ENCODE results near the gene ZNF438.

ZNF438 gene

DNA sequence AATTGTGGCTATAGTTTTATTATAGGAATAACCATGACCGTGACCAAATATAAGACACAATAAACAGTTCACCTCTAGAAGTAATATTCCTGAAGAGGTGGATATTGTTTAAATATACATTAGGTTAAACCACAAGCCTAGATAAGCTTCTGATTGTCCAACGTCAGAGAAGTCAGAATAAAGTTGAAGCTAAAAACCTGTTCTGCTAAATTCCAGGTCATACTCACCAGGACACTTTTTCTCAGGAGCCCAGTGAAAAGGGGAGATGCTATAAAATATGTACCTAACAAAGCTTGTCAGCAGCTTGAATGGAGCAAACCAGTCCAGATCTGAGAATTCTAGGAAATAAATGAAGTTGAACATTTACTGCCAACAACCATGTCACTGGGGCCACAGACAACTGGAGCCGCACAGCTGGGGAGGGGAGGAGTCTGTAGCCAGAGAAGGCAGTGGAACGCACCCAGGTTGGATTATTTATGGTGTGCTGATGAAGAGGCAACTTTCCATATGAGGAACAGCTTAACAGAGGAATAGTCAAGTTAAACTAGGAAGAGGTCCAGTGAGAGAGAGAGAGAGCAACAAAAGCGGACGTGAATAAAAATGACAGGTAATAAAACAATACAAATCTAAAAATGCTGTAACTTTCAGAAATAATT lies 191.1 kb downstream of the ZNF438 start:
- no peak for DNase-seq

DNA sequence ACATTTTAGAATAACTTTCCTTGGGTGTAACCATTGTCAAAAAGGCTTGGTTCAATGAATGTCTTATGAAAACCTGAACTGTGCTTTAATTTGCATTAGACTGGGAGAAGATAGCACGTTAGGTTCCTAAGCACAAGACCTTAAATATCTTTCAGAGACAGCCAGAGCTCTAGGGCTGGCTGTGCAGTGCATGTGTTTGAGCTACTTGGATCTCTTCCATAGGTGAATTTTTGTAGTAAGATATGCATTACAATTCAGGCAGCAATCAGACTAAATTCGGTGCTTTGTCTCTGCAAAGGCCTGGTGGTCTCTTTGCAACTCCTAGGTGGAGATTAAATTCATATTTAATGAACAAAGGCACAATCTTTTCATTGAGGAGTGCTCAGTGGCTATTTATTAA lies 192.0 kb downstream of the ZNF438 start:
- DNase-seq = no peak

GRCh38 chr10:30836406-30836805 lies 195.3 kb downstream of the ZNF438 start:
- no peak for DNase-seq

GRCh38 chr10:30835146-30835545 lies 196.5 kb downstream of the ZNF438 start:
- no peak for DNase-seq

- DNase-seq = no peak
These were observed 197.0 kb downstream of the ZNF438 start for GRCh38 chr10:30834651-30835050.

DNA sequence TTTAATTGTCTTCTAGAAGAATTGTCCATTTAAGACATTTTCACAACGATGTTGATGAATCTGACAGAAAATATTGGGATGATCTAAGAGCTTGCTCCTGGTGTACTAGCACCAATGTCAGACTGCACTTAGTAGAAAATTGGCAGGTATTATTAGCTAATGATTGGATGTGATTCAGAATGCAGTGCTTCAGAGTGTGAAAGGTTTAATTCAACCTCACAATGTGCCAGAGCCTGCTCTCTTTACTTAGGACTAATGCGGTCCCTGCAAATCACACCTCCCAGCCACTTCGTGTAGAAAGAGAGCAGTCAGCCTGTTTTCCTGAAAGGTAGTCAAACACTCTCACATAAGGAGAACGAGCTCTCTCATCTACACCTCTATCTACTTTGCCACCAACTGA lies 197.5 kb downstream of the ZNF438 start:
- DNase-seq = no peak

DNA sequence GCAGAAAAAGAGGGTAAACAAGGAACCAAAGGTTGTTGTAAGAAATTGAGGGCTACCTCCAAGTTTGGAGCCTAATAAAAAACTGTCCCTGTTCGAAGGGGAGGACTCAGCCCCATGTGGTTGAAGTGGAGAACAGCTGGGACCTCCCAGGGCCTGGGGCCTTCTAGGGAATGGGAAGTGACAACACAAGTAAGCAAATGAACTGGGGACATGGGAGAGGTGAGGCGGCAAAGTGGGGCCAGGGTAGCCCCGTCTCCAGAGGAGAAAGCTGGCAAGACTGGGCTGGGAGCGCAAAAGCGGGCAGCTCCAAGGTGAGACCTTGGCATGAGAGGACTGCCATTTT lies 198.1 kb downstream of the ZNF438 start:
- DNase-seq = no peak

DNA sequence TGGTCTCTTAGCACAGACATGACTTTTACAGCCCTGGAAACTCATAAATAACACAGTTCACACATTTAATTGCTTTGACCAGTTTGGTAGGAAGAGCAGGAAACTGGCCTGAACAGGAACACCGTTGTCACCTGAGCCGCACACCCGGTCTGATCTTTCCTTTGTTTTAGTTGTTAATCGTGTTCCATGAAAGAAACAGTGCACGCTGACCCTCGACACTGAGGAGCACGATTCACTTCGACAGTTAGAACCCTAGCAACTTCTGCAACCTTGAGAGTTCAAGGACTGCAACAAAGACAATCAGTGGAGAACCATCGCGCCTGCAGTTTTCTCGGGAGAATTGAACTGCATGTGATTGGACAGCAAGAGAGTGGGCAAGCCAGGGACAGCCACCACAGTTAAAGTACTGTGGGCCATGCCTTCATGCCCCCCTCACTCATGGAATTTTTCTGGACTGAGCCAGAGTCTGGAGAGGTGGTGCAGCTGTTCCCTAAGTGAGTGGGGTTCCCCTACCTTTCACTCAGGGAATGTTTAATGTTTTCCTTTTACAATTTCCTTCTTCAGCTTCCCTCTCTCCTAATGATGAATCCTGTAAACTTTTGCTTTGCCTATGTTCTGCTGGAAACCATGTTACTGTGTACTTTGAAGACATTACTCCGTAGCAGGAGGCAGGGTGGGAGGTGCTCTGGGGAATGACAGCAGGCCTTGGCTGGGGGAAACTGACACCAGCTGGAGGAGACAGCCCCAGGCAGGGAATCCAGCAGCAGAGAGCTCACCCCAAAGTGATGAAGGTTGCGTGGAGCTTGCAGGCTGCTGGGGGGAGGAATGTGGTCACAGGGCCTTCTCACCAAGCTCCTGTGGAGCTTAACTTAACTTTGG lies 198.7 kb downstream of the ZNF438 start:
- no peak for DNase-seq

GRCh38 chr10:30832001-30832748 lies 199.5 kb downstream of the ZNF438 start:
- DNase-seq = no peak

GRCh38 chr10:30831426-30831825 lies 200.2 kb downstream of the ZNF438 start:
- DNase-seq = no peak

DNA sequence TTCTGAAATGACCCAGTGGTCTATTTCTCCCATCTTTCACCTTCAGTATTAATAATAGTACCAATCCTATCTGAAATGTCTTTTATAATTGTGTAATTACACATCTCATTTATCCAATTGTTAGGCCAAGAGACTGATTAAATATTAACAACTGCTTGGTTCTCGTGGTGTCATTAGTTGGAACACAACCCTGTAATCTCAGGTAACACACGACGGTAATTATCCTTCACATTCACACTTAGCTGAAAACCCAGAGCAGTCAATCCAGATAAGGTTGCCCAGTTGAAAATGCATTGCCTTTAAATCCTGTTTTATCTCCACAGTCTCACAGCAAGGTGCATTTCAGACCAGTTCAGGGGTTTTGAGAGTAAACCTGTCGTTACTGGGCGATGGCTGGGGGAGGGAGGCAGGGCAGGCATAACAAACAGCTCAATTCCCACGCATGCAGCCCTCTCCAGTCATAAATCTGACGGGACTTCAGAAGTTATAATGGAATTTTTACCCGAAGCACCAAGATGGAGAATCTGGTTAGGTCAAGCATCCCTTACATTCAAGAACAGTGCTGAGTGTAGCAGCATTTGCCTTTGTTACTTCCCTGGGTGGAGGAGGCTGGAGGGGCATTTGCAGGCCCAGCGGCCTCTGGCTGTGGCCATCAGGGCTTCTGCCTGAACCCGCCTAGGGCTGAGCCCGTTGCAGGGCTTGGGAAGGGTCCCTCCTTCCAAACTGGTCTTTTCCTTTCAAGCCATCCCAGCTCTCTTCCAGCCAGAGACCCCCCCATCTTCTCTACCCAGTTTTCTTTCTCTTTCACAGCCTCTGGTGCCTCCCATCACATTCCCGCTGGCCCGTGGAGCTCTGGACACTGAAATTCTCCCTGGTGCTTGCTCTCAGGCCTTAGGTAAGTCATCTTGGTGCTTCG lies 201.1 kb downstream of the ZNF438 start:
- no peak for DNase-seq

DNA sequence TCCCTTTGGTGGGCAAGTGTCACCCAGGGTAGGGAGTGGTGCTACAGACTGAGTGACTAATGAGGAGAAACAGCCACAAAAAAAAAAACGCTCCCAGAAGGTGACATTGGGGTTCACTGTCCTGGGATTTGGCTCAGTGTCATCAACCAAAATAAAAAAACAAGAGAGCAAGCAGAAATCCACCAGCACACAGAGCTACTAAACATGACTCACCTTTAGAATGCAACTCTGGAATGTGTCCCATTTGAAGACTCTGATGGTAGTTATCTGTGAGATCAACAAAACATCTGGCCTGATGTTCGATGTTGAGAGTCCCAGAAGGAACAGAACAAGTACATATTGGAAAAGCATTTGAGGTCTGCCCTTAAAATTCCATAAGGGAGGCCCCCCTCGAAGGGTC lies 201.8 kb downstream of the ZNF438 start:
- no peak for DNase-seq

- DNase-seq = no peak
These were observed 203.0 kb downstream of the ZNF438 start for GRCh38 chr10:30828680-30829079.

GRCh38 chr10:30828164-30828563 lies 203.5 kb downstream of the ZNF438 start:
- DNase-seq = no peak

DNA sequence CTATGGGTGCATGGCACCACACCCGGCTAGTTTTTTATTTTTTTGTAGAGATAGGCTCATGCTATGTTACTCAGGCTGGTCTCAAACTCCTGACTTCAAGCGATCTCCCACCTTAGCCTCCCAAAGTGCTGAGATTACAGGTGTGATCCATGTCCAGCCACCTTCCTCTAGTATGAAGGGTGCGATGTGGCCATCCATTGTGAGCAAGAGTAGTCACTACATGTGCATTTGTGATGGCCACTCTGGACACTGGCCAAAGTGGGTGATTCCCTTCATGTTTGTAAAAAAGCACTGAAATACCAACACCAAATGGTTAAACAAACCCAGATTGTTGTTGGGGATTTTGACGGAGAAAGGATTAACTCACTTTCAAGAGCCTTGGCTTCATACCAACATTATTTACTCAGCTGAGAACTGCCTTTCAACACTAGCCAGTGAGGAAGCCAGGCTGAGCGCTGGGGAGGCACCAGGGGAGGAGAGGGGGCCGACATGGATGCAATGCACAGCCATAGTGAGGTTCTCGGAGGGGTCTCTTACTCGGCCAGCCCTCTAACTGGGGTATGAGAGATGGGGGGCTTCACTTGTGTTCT lies 204.0 kb downstream of the ZNF438 start:
- no peak for DNase-seq

GRCh38 chr10:30826679-30827078 lies 205.0 kb downstream of the ZNF438 start:
- no peak for DNase-seq

- no peak for DNase-seq
These were observed 206.2 kb downstream of the ZNF438 start for GRCh38 chr10:30825495-30825894.

- no peak for DNase-seq
These were observed 206.6 kb downstream of the ZNF438 start for GRCh38 chr10:30825022-30825421.

GRCh38 chr10:30823651-30824050 lies 208.0 kb downstream of the ZNF438 start:
- DNase-seq = no peak

DNA sequence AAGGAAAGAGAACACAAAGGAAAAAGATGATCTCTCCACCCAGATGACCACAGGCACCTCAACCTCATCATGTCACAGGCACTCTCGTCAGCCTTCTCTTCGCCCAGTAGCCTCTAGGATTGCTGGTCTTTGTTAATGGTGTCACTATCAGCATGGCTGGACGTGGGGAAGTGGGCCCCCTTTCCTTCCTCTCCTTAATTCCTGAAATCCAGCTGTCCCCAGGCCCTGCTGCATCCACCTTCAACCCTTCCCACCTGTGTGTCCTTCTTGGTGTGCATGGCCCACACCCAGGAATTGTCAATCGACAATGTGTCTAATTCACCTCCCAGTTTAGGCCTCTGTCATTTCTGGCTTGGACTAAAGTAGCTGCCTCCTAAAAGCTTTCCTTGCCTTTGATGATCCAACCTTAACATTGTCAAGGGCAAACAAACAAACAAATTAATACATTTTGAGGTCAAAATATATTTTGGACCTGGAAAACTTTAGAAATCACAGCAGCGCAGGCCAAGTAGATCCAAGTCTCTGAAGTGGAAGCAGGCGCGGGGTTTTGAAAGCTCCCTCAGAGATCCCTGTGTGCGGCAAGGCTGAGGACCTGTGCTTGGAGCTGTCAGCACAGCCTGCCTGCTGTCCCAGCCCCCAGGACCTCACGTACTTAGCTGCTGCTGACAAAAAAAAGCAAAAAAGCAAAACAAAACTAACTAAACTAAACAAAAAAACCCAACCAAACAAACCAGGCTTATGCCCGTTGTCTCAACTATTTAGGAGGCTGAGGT lies 208.8 kb downstream of the ZNF438 start:
- DNase-seq = no peak

- no peak for DNase-seq
These were observed 209.5 kb downstream of the ZNF438 start for GRCh38 chr10:30821994-30822692.
